GM19239 (cell line): ENCODE data around the gene NCOA6.
"Not testable (repeated sequence)": the region's sequence is repeated elsewhere in the genome, so short reads cannot be mapped to it uniquely, and the experiment has no call there.

Experiments used
- DNase-seq: peaks from one replicate; pipeline ENCODE4 v3.0.0; 2011; ENCODE audit warnings: low spot score; ENCODE audit not compliant: insufficient read length
- FAIRE-seq: peaks from 2 replicates; lab custom pipeline; 2011; peaks lifted over from hg19 to GRCh38; lab: Jason Lieb, UNC

The NCOA6 gene

GRCh38 chr20:34831936-34832335 is 6.5 kb upstream of the NCOA6 start:
- DNase-seq (no peak), FAIRE-seq (no peak)

GRCh38 chr20:34829191-34829590 is 3.7 kb upstream of the NCOA6 start:
- FAIRE-seq (no peak), DNase-seq (no peak)

- no peak for FAIRE-seq
- DNase-seq, result peak; percentile 63
Measured at GRCh38 chr20:34824806-34825529, 483 bp downstream of the NCOA6 start.

GRCh38 chr20:34824452-34824805 is 1.0 kb downstream of the NCOA6 start:
- FAIRE-seq (peak; percentile 92), DNase-seq (peak; percentile 78)

GRCh38 chr20:34824026-34824425 is 1.4 kb downstream of the NCOA6 start:
- FAIRE-seq, result no peak

GRCh38 chr20:34820805-34821578 is 4.5 kb downstream of the NCOA6 start:
- no peak for FAIRE-seq

More at GRCh38 chr20:34824026-34824425, 1.4 kb downstream of the NCOA6 start:
- DNase-seq, result no peak

GRCh38 chr20:34817801-34818200 is 7.7 kb downstream of the NCOA6 start:
- no peak for FAIRE-seq
- no peak for DNase-seq

More at GRCh38 chr20:34820805-34821578, 4.5 kb downstream of the NCOA6 start:
- DNase-seq, result no peak

- FAIRE-seq, result no peak
- no peak for DNase-seq
Measured at GRCh38 chr20:34817072-34817471, 8.4 kb downstream of the NCOA6 start.

GRCh38 chr20:34815636-34816035 is 9.8 kb downstream of the NCOA6 start:
- DNase-seq (no peak), FAIRE-seq (no peak)

GRCh38 chr20:34808583-34808982 is 16.9 kb downstream of the NCOA6 start:
- FAIRE-seq (no peak), DNase-seq (no peak)

- FAIRE-seq, DNase-seq: not testable (repeated sequence)
Measured at GRCh38 chr20:34807944-34808465, 17.4 kb downstream of the NCOA6 start.

- FAIRE-seq (no peak), DNase-seq (no peak)
Measured at GRCh38 chr20:34806255-34806654, 19.2 kb downstream of the NCOA6 start.

GRCh38 chr20:34798871-34799270 is 26.6 kb downstream of the NCOA6 start:
- DNase-seq (no peak), FAIRE-seq (no peak)

- no peak for FAIRE-seq
- no peak for DNase-seq
Measured at GRCh38 chr20:34798328-34798727, 27.1 kb downstream of the NCOA6 start.

- no peak for DNase-seq
- FAIRE-seq, result no peak
Measured at GRCh38 chr20:34797012-34797995, 28.1 kb downstream of the NCOA6 start.

GRCh38 chr20:34794006-34794585 is 31.4 kb downstream of the NCOA6 start:
- peak; percentile 45 for FAIRE-seq
- no peak for DNase-seq

GRCh38 chr20:34792687-34793363 is 32.6 kb downstream of the NCOA6 start:
- DNase-seq (no peak), FAIRE-seq (no peak)

GRCh38 chr20:34791289-34792020 is 34.0 kb downstream of the NCOA6 start:
- DNase-seq, result no peak

GRCh38 chr20:34781220-34781619 is 44.2 kb downstream of the NCOA6 start:
- FAIRE-seq, result no peak
- DNase-seq, result no peak

More at GRCh38 chr20:34791289-34792020, 34.0 kb downstream of the NCOA6 start:
- FAIRE-seq, result no peak
